GM18502 (cell line): ENCODE data around the gene PAQR3.
A peak's percentile ranks its signal among the peaks of the same experiment; 100 is the strongest.

ENCODE experiments used
- ATAC-seq: cut with Tn5 transposase; IDR thresholded peaks from one replicate; pipeline ENCODE4 v1.9.1; 2021; ENCODE audit warnings: mild to moderate bottlenecking; ENCODE audit not compliant: unreplicated experiment, poor library complexity

PAQR3 gene

DNA sequence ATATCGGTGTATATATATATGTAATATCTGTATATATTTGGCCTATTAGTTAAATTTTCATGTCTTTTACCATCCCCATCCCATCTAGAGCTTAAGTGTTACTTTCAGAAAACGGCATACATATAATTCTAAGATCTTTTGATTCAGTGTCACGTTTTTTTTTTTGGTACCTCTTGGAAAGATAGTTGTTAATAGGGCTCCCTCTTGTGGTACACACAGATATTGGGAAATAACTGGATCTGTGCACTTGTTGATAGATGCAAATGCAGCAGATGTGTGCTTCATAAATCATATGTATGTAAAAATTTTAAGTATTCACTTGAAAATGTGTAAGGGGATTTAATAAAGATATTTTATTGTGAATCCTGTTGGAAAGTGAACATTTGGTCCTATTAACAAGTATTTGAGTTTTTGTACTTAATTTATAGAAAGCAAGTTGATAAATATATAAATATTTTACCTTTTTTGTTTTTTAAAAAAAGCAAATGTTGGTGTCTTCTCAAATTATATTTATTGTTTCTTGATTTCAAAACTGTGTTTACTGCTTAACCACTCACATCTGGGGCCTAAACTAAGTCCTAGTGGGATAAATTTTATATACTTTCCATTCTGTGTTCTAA is 74.7 kb downstream of the PAQR3 start:
- ATAC-seq, result peak; percentile 64

DNA sequence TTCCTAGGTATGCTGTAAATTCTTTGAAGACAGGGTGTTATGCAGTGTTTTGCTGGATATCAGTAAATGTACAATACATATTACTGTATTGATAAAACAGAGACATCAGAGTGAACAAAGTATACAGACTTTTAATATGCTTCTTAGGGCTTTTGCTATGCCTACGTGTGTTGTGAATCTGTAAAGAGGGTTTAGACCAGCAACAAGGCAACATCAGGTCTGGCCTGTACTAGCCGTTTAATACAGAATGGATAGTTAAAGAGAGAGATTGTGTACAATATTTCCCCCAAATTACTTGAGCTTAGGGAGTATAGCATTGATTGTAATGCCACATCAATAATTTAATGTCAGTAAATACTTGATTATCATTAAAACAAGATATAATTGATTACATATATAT is 75.2 kb downstream of the PAQR3 start:
- no peak for ATAC-seq

DNA sequence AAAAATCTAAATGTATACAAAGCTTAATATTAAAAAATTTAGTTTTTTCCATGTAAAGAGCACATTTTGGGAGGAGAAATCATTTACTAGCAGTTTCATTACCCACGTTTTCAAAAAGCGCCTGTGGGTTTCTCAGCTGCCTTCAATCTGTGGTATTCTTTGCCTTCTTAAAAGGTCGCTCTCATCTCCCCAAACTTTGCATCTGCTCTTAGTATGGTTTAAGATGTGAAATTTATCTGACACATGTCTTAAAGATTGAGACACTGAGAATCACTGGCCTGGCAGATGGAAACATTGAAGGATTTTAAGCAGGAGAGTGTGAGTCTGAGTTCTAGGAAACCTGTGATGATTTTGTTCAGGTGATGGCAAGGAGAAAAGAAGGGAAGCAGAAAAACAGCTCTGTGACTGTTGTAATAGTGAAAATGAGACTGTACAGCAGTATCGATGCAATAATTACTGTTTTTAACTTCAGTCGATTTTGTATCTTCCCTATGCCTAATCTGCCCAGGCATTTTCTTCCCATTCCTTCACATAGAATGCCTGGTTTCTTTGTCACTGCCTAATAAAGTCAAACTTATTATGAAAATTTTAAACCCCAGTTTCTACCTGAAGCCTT is 75.9 kb downstream of the PAQR3 start:
- ATAC-seq, result peak; percentile 67

DNA sequence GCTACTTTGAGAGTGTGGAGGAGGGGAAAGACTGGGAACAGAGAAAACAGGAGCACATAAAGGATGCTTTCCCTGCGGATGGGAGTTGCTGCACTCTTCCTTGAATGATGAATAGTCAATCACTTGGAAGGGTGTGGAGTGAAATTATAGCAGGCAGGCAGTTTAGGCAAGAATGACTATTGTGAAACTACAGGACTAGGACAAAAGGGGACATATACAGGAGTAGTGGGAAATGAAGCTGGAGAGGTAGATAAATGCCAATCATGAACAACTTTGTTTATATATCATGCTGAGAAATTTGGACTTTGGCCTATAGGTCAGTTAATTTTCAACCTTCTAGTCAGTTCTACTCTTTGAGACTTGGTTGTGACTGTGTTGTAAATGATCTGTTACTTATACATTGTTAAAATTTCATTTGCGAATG is 76.9 kb downstream of the PAQR3 start:
- no peak for ATAC-seq
